Measurements from ENCODE around the gene AGAP3. TPM values are rescaled to one million over a fixed set of nuclear protein-coding genes. Genes with fewer than 3 reads are reported as not detected.

AGAP3 gene
- total and polyA plus RNA-seq, 4 experiments from 2014 or later, result 3.0 to 65.8 (median 31.2) TPM

DNA sequence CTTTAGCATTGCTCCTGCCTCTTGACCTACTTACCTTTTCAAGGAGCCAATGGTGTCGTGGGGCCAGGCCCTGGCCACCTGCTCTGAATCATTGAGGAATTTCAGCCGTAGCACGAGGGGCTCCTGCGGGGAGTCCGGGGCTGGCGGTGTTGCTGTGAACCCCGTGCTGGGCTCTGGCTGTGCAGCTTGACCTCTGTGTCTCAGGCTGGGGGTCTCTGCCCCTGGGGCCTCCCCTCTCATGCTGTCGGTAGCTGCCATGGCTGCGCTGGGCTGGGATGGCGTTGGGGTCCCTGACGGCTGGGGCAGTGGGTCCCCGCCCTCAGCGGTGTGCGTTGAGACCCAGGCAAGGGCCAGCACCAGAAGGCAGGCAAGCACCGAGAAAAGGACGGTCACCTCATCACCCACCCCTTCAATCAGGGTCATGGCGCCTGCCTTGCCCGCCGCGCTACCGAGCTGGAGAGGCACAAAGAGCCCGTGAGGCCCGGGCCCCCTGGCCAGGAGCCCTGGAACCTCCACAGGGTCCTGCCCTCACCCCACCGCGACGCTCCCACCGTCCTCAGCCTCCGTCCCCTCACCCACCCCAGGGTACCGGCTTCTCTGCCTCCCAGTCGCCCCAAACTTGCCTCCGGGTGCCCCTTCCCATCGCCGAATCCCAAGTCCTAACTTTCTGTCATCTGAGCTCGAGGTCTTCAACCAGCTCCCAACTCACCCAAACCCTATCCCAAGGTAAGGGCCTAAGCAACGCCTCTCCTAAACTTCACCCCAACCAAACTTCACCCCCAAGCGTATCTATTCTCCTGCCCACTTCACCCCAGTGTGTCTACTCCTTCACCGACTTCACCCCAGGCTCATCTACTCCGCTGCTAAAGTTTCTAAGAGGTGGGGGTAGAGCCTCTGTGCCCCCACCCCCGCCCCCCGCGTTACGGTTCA lies 3.9 kb upstream of the AGAP3 start:
- Mint-ChIP-seq H3K27ac (peak overlapping the region; percentile 90 to 99 (median 97)), H3K9me3 (peaks cover 0 to 2% (median 0%) of the 10 kb centered on the region in 8 donors), H3K27me3 (no peaks in the 10 kb centered on the region), H3K4me3 (peak overlapping the region; percentile 84 to 95 (median 92)), H3K4me1 (peaks cover 25 to 59% (median 38%) of the 10 kb centered on the region in 4 donors), H3K36me3 (peaks cover 0 to 18% of the 10 kb centered on the region in 2 donors)
- DNase-seq, result no peak
- Histone ChIP-seq H3K27ac (ENCODE audit: low read depth, low read length) (peak overlapping the region; percentile 90), H3K9me3 (ENCODE audit: control insufficient read depth in 1 of 2, low read length in 2 of 2) (no peaks in the 10 kb centered on the region), H3K4me3 (ENCODE audit: low read length in 2 of 2) (peak overlapping the region; percentile 29 to 74), H3K36me3 (ENCODE audit: insufficient read depth, low read length) (peaks cover 5% of the 10 kb centered on the region), H3K27me3 (ENCODE audit: insufficient read depth, low read length) (no peaks in the 10 kb centered on the region), H3K4me1 (ENCODE audit: insufficient read depth, low read length) (peaks cover 58% of the 10 kb centered on the region)
- ChIA-PET CTCF (ENCODE audit: partially characterized antibody) (interaction anchor here (2.8 kb wide), 1 partner anchor 54 kb away, joined by 11 read pairs; the partner anchor contains the start of gene ABCB8), POLR2A (ENCODE audit: partially characterized antibody) (interaction anchor here (0.5 to 6.4 kb wide), 13 partner anchors 10 to 265 kb away, joined by 3 to 68 read pairs (median 6); partner anchors contain the start of genes ABCB8, CDK5 and SLC4A2)
- intact Hi-C loops (cut with micrococcal nuclease), result loop anchor here (1.0 to 10.0 kb wide), 3 partner anchors 54 to 150 kb away; partner anchors contain the start of genes ABCB8, CHPF2 and KCNH2

DNA sequence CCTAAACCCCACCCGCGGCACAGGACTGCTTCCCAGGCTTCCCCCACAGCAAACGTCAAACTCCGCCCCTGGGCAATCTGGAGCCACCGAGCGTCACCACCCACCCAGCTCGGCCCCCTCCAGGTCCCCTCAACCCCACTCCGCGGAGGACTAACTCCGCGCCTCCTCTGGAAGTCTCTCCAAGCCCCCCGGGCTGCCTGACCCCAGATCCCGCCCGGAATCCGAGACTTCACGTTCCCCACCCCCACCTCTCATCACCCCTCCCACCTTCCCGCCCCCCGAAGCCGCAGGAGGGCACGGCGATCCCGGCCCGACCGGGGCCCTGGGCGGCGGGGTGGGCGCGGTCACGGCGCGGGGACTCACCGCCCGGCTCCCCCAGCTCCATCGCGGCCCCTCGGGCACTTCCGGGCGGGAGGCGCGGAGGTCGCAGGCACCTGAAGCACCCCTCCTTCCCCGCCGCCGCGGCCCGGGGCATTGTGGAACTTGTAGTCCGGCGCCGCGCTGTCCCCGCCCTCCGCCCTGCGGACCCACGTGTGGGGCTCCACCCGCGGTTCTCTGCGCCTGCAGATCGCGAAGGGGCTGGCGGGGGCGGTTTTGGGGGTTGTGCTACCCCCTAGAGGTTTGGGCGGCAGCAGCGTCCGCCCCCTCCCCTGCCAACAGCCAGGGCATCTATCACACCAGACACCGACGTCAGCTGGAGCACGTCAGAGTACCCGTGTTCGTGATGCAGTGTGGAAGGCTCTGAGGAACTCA lies 3.0 kb upstream of the AGAP3 start, which contains the start of gene TMUB1:
Gene TMUB1, minus strand, starts transcription at position 423 of the 753 bp plus-strand sequence. CDS start 930 bp downstream, outside the sequence.
- Histone ChIP-seq H3K27me3 (ENCODE audit: insufficient read depth, low read length) (no peaks in the 10 kb centered on the region), H3K4me1 (ENCODE audit: insufficient read depth, low read length) (peaks cover 67% of the 10 kb centered on the region), H3K36me3 (ENCODE audit: insufficient read depth, low read length) (peaks cover 5% of the 10 kb centered on the region), H3K9me3 (ENCODE audit: control insufficient read depth in 1 of 2, low read length in 2 of 2) (no peaks in the 10 kb centered on the region), H3K27ac (ENCODE audit: low read depth, low read length) (peak within 1 kb of the TSS; percentile 90), H3K4me3 (ENCODE audit: low read length in 2 of 2) (peak within 1 kb of the TSS; percentile 36 to 74)
- Mint-ChIP-seq H3K36me3 (peaks cover 0 to 16% of the 10 kb centered on the region in 2 donors), H3K27me3 (no peaks in the 10 kb centered on the region), H3K9me3 (peaks cover 0 to 2% (median 0%) of the 10 kb centered on the region in 8 donors), H3K27ac (peak within 1 kb of the TSS; percentile 90 to 99 (median 97)), H3K4me1 (peaks cover 25 to 61% (median 40%) of the 10 kb centered on the region in 4 donors), H3K4me3 (peak within 1 kb of the TSS; percentile 89 to 95 (median 92))
- ChIA-PET CTCF (ENCODE audit: partially characterized antibody) (interaction anchor here (1.1 to 2.8 kb wide), 5 partner anchors 13 to 65 kb away, joined by 3 to 11 read pairs (median 3); partner anchors contain the start of gene ABCB8), POLR2A (ENCODE audit: partially characterized antibody) (interaction anchor here (0.5 to 6.4 kb wide), 14 partner anchors 11 to 1584 kb away, joined by 3 to 68 read pairs (median 4); partner anchors contain the start of genes ABCB8, CDK5 and SLC4A2)
- DNase-seq, result peak; percentile 84 to 97 (median 86)
- intact Hi-C loops (cut with micrococcal nuclease), result loop anchor here (1.0 to 10.0 kb wide), 3 partner anchors 55 to 149 kb away; partner anchors contain the start of genes ABCB8, CHPF2 and KCNH2

DNA sequence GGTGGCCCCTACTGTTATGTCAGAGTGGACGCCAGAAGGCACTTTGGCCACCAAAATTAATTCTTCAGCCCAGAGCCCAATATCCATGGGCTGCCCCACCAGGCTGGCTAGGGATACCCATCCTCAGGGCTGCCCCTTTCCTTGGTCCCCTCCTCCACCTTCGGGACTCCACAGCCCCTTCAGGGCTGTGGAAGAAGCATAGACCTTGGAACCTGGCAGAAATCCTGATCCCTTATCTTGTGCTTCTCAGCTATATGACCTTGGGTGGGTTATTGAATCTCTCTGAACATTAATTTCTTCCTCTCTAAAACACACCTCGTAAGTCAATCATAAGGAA lies 2.5 kb upstream of the AGAP3 start:
- POLR2A ChIA-PET (ENCODE audit: partially characterized antibody), result interaction anchor here (0.7 to 6.4 kb wide), 9 partner anchors 16 to 1585 kb away, joined by 3 to 68 read pairs (median 6); partner anchors contain the start of genes ABCB8, CDK5 and SLC4A2
- peaks cover 0 to 15% of the 10 kb centered on the region in 2 donors for H3K36me3 Mint-ChIP-seq
- H3K27me3 Mint-ChIP-seq, result no peaks in the 10 kb centered on the region
- peak overlapping the region; percentile 75 to 95 (median 82) for H3K4me3 Mint-ChIP-seq
- Histone ChIP-seq H3K4me1 (ENCODE audit: insufficient read depth, low read length) (peaks cover 68% of the 10 kb centered on the region), H3K36me3 (ENCODE audit: insufficient read depth, low read length) (peaks cover 5% of the 10 kb centered on the region), H3K27ac (ENCODE audit: low read depth, low read length) (peak overlapping the region; percentile 90), H3K27me3 (ENCODE audit: insufficient read depth, low read length) (no peaks in the 10 kb centered on the region), H3K4me3 (ENCODE audit: low read length in 2 of 2) (peak overlapping the region; percentile 36 to 74), H3K9me3 (ENCODE audit: control insufficient read depth in 1 of 2, low read length in 2 of 2) (no peaks in the 10 kb centered on the region)
- peaks cover 0 to 2% (median 0%) of the 10 kb centered on the region in 8 donors for H3K9me3 Mint-ChIP-seq
- DNase-seq, result no peak
- CTCF ChIA-PET (ENCODE audit: partially characterized antibody), result interaction anchor here (1.1 to 5.6 kb wide), 6 partner anchors 12 to 66 kb away, joined by 3 to 29 read pairs (median 6); partner anchors contain the start of gene ABCB8
- peak overlapping the region; percentile 87 to 96 (median 91) for H3K27ac Mint-ChIP-seq
- peaks cover 25 to 59% (median 40%) of the 10 kb centered on the region in 4 donors for H3K4me1 Mint-ChIP-seq
- intact Hi-C loops (cut with micrococcal nuclease), result loop anchor here (1.0 to 10.0 kb wide), 3 partner anchors 55 to 149 kb away; partner anchors contain the start of genes ABCB8, CHPF2 and KCNH2

DNA sequence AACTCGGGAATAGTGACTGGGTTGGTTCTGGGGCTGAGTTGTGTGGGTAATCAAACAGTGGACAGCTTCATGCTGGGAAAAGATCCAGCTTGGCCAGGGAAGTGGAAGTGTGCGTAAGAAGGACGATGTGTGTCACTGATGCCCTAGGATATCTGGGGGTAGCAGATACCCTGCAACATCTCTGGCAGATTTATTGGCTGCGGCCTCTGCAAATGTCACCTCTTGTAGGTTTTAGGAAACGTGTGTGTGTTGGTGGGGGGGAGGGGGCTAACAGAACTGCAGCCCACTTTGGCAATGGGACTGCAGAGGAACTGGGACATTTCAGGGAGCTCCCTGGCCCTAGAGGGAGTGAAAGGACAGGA lies 965 bp upstream of the AGAP3 start:
- intact Hi-C loops (cut with micrococcal nuclease), result loop anchor here (10.0 kb wide), 1 partner anchor 111 kb away; the partner anchor contains the start of gene KCNH2

DNA sequence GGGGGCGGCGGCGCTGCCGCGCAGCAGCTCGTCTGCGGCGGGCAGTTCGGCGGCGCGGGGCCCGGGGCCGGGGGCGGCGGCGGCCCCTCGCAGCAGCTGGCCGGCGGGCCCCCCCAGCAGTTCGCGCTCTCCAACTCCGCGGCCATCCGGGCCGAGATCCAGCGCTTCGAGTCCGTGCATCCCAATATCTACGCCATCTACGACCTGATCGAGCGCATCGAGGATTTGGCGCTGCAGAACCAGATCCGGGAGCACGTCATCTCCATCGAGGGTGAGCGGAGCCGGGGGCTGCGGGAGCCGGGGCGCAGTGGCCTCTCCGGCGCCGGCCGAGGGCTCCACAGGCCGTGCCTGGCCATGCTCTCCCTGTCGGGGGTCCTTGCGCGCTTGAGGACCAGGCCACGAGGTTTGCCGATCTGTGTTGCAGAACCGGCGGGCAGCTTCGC lies 548 bp downstream of the AGAP3 start:
- H3K4me1 ChIP-seq (ENCODE audit: insufficient read depth, low read length), result peaks cover 46% of the 10 kb centered on the region
- Mint-ChIP-seq H3K4me1 (peaks cover 22 to 52% (median 38%) of the 10 kb centered on the region in 4 donors), H3K27ac (peak overlapping the region; percentile 63 to 96 (median 93)), H3K36me3 (peaks cover 0 to 15% of the 10 kb centered on the region in 2 donors), H3K4me3 (peak overlapping the region; percentile 90 to 94 (median 91)), H3K9me3 (peaks cover 0 to 2% (median 0%) of the 10 kb centered on the region in 8 donors), H3K27me3 (no peaks in the 10 kb centered on the region)
- peak overlapping the region; percentile 69 to 88 for H3K4me3 ChIP-seq (ENCODE audit: low read length in 2 of 2)
- peak in 3 of 5 donors; percentile 27 to 41 (median 37) for DNase-seq
- POLR2A ChIA-PET (ENCODE audit: partially characterized antibody), result interaction anchor here (1.0 to 1.5 kb wide), 5 partner anchors 27 to 73 kb away, joined by 3 to 4 read pairs (median 4); partner anchors contain the start of gene ABCB8
- no peaks in the 10 kb centered on the region for H3K36me3 ChIP-seq (ENCODE audit: insufficient read depth, low read length)
- H3K27me3 ChIP-seq (ENCODE audit: insufficient read depth, low read length), result no peaks in the 10 kb centered on the region
- peak overlapping the region; percentile 62 for H3K27ac ChIP-seq (ENCODE audit: low read depth, low read length)
- CTCF ChIA-PET (ENCODE audit: partially characterized antibody), result interaction anchor here (1.1 to 5.6 kb wide), 4 partner anchors 21 to 79 kb away, joined by 3 to 29 read pairs (median 7); no protein-coding TSS in a partner anchor
- H3K9me3 ChIP-seq (ENCODE audit: control insufficient read depth in 1 of 2, low read length in 2 of 2), result no peaks in the 10 kb centered on the region
- intact Hi-C loops (cut with micrococcal nuclease), result loop anchor here (1.0 to 10.0 kb wide), 2 partner anchors 24 to 112 kb away; partner anchors contain the start of gene KCNH2

More for the DNA sequence above, 965 bp upstream of the AGAP3 start:
- POLR2A ChIA-PET (ENCODE audit: partially characterized antibody), result interaction anchor here (1.1 to 6.4 kb wide), 6 partner anchors 9 to 72 kb away, joined by 3 to 68 read pairs (median 7); partner anchors contain the start of genes ABCB8, CDK5 and SLC4A2
- peaks cover 0 to 15% of the 10 kb centered on the region in 2 donors for H3K36me3 Mint-ChIP-seq
- Histone ChIP-seq H3K27ac (ENCODE audit: low read depth, low read length) (no peak overlapping the region), H3K4me3 (ENCODE audit: low read length in 2 of 2) (no peak overlapping the region), H3K27me3 (ENCODE audit: insufficient read depth, low read length) (no peaks in the 10 kb centered on the region), H3K4me1 (ENCODE audit: insufficient read depth, low read length) (peaks cover 56% of the 10 kb centered on the region), H3K9me3 (ENCODE audit: control insufficient read depth in 1 of 2, low read length in 2 of 2) (no peaks in the 10 kb centered on the region), H3K36me3 (ENCODE audit: insufficient read depth, low read length) (no peaks in the 10 kb centered on the region)
- peaks cover 0 to 2% (median 0%) of the 10 kb centered on the region in 8 donors for H3K9me3 Mint-ChIP-seq
- CTCF ChIA-PET (ENCODE audit: partially characterized antibody), result interaction anchor here (0.7 to 5.6 kb wide), 6 partner anchors 17 to 100 kb away, joined by 3 to 29 read pairs (median 6); partner anchors contain the start of genes ABCB8 and ATG9B
- DNase-seq, result no peak
- no peaks in the 10 kb centered on the region for H3K27me3 Mint-ChIP-seq
- H3K4me1 Mint-ChIP-seq, result peaks cover 22 to 57% (median 34%) of the 10 kb centered on the region in 4 donors
- H3K27ac Mint-ChIP-seq, result peak overlapping the region; percentile 87 to 98 (median 90)
- H3K4me3 Mint-ChIP-seq, result peak overlapping the region; percentile 75 to 90 (median 82)

All from CD4-positive, alpha-beta memory T cell (primary cell).